Mucosa of descending colon (tissue), 3 donors: ENCODE data around the gene NODAL. TPM values are rescaled to one million over a fixed set of nuclear protein-coding genes. Genes with fewer than 3 reads are reported as not detected.

ENCODE experiments used
- ATAC-seq: fragments of 200-7000 bp; cut with Tn5 transposase; one replicate; pipeline ENCODE4 v1.9.1; 2020; ENCODE audit warnings: mild to moderate bottlenecking, moderate library complexity
- DNase-seq, 3 donors: peaks; one replicate each; pipeline ENCODE4 v3.0.0-alpha.2; 2020
- H3K36me3 ChIP-seq: fragments of 200-600 bp; one replicate; pipeline ENCODE4 v1.8.0; 2021; ENCODE audit warnings: low read depth, mild to moderate bottlenecking
- H3K4me1 ChIP-seq: fragments of 200-600 bp; one replicate; pipeline ENCODE4 v1.8.0; 2021; ENCODE audit warnings: low read depth, mild to moderate bottlenecking
- H3K4me3 ChIP-seq: fragments of 200-600 bp; one replicate; pipeline ENCODE4 v1.8.0; 2021; ENCODE audit warnings: mild to moderate bottlenecking
- H3K9me3 ChIP-seq: fragments of 200-600 bp; one replicate; pipeline ENCODE4 v1.8.0; 2021; ENCODE audit warnings: mild to moderate bottlenecking
- CTCF ChIP-seq: fragments of 200-600 bp; IDR thresholded peaks from one replicate; pipeline ENCODE4 v1.8.0; 2022; ENCODE audit warnings: antibody characterized with exemption, mild to moderate bottlenecking
- intact Hi-C, 2 donors: fragments of 100-400 bp; cut with DNase I in 1 of 2; cut with micrococcal nuclease in 1 of 2; formaldehyde crosslinking; loops; one replicate each; pipeline versions ENCODE4 v1.11.0 to v1.11.1; 2022; cut with DNase I, micrococcal nuclease
- total RNA-seq, 3 donors: library from RNA; stranded (reverse); fragmentation: NEBNext Ultra II Directional in 2 of 3; extraction: Animal tissue kit (Norgen Biotek cat#: 25700) in 2 of 3; gene quantifications; one replicate each; pipeline versions ENCODE4 v1.2.1 to v1.2.4, GENCODE V29; 2021 to 2023
- donor health status: DM: no; HTN: no; CAD: no; lungs with moderate emphysema.
- donor health status: DM: no; HTN: no; CAD: no.
- donor health status: DM: no; HTN: yes; CAD: no.

NODAL gene
- total RNA-seq, 3 donors from 2014 or later = not detected

- Histone ChIP-seq H3K9me3 (no peaks in the 10 kb centered on the region), H3K36me3 (no peaks in the 10 kb centered on the region), H3K4me3 (no peak overlapping the region), H3K4me1 (peaks cover 2% of the 10 kb centered on the region)
- ATAC-seq (no peak), DNase-seq (no peak)
- no peak for TF ChIP-seq CTCF
- intact Hi-C loops = no loop called here
Observed at GRCh38 chr10:70472799-70473454, 31.4 kb upstream of the NODAL start.

- H3K4me1 ChIP-seq = no peaks in the 10 kb centered on the region
- ATAC-seq = no peak
- no peak for DNase-seq
- H3K4me3 ChIP-seq = no peak overlapping the region
- no peaks in the 10 kb centered on the region for H3K9me3 ChIP-seq
- TF ChIP-seq CTCF = no peak
- no peaks in the 10 kb centered on the region for H3K36me3 ChIP-seq
- intact Hi-C loops = loop anchor here in 1 of 2 donors (10.0 kb wide), 1 partner anchor 68 kb away; no protein-coding TSS in a partner anchor
Observed at GRCh38 chr10:70466951-70467350, 25.5 kb upstream of the NODAL start.

GRCh38 chr10:70465832-70466231 is 24.4 kb upstream of the NODAL start:
- DNase-seq (no peak), ATAC-seq (no peak)
- no peak overlapping the region for H3K4me3 ChIP-seq
- H3K4me1 ChIP-seq = no peaks in the 10 kb centered on the region
- H3K9me3 ChIP-seq = no peaks in the 10 kb centered on the region
- no peak for TF ChIP-seq CTCF
- intact Hi-C loops = loop anchor here in 1 of 2 donors (10.0 kb wide), 1 partner anchor 69 kb away; no protein-coding TSS in a partner anchor
- no peaks in the 10 kb centered on the region for H3K36me3 ChIP-seq

- no peak for TF ChIP-seq CTCF
- no peaks in the 10 kb centered on the region for H3K36me3 ChIP-seq
- H3K9me3 ChIP-seq = no peaks in the 10 kb centered on the region
- ATAC-seq (no peak), DNase-seq (no peak)
- intact Hi-C loops = loop anchor here in 1 of 2 donors (10.0 kb wide), 1 partner anchor 70 kb away; no protein-coding TSS in a partner anchor
- no peaks in the 10 kb centered on the region for H3K4me1 ChIP-seq
- H3K4me3 ChIP-seq = no peak overlapping the region
Observed at GRCh38 chr10:70465278-70465677, 23.8 kb upstream of the NODAL start.

GRCh38 chr10:70462349-70462984 is 21.0 kb upstream of the NODAL start:
- no peak for TF ChIP-seq CTCF
- ATAC-seq (no peak), DNase-seq (peak in 1 of 3 donors; percentile 58)
- Histone ChIP-seq H3K36me3 (no peaks in the 10 kb centered on the region), H3K4me3 (no peak overlapping the region), H3K9me3 (no peaks in the 10 kb centered on the region), H3K4me1 (peaks cover 7% of the 10 kb centered on the region)
- intact Hi-C loops = loop anchor here (5.0 to 10.0 kb wide), 2 partner anchors 72 to 75 kb away; no protein-coding TSS in a partner anchor
